Cardiac muscle cell (in vitro differentiated cells and primary cell): Measurements from ENCODE around the gene SPRING1. TPM values are rescaled to one million over a fixed set of nuclear protein-coding genes. Genes with fewer than 3 reads are reported as not detected.
"Not testable (repeated sequence)": the region's sequence is repeated elsewhere in the genome, so short reads cannot be mapped to it uniquely, and the experiment has no call there.

Experiments
- DNase-seq, 2 donors: peaks; one replicate each; pipeline versions ENCODE4 v3.0.0 to v3.0.0-alpha.2; 2010 to 2017; ENCODE audit warnings: low read depth in 1 of 2, low spot score in 1 of 2
- H3K27ac ChIP-seq: fragments of 200-600 bp; sonication (generic); 2 replicates; pipeline ENCODE4 v1.5.1; 2016
- H3K27me3 ChIP-seq: fragments of 200-600 bp; sonication (generic); 2 replicates; pipeline ENCODE4 v1.6.0; 2016; ENCODE audit warnings: control low read depth
- H3K36me3 ChIP-seq: fragments of 200-600 bp; sonication (generic); 2 replicates; pipeline ENCODE4 v1.5.1; 2016; ENCODE audit warnings: control low read depth
- H3K4me1 ChIP-seq: fragments of 200-600 bp; sonication (generic); 2 replicates; pipeline ENCODE4 v1.8.1; 2017; ENCODE audit warnings: low read depth, mild to moderate bottlenecking, mixed run types
- H3K4me3 ChIP-seq: fragments of 200-600 bp; sonication (generic); 2 replicates; pipeline ENCODE4 v1.5.1; 2016; ENCODE audit warnings: mild to moderate bottlenecking
- H3K9me3 ChIP-seq: fragments of 200-600 bp; sonication (generic); 2 replicates; pipeline ENCODE4 v1.5.1; 2017; ENCODE audit warnings: low read depth, mild to moderate bottlenecking, control low read depth
- CTCF ChIP-seq: IDR thresholded peaks from 2 replicates; pipeline ENCODE4 v1.5.1; 2012; ENCODE audit warnings: low read depth, mild to moderate bottlenecking, low read length
- polyA plus RNA-seq: library from polyadenylated mRNA; unstranded; fragments of >200 nt; fragmentation: Nextera tagmentation; extraction: Ambion mirVana; gene quantifications from 2 replicates; pipeline ENCODE4 v1.2.1, GENCODE V29; 2016
- total RNA-seq: library from RNA; depleted of rRNA; stranded (reverse); fragments of >200 nt; gene quantifications from 2 replicates; pipeline ENCODE4 v1.2.3, GENCODE V29; 2016

SPRING1 gene
- total and polyA plus RNA-seq, 2 experiments from 2014 or later, result 14.2 to 23.5 TPM

GRCh38 chr12:116765271-116765670 is 27.4 kb upstream of the SPRING1 start:
- DNase-seq, result no peak
- no peaks in the 10 kb centered on the region for H3K9me3 ChIP-seq
- no peak overlapping the region for H3K4me3 ChIP-seq
- no peak overlapping the region for H3K27ac ChIP-seq
- no peaks in the 10 kb centered on the region for H3K36me3 ChIP-seq
- no peaks in the 10 kb centered on the region for H3K27me3 ChIP-seq
- TF ChIP-seq CTCF, result no peak
- no peaks in the 10 kb centered on the region for H3K4me1 ChIP-seq

- no peak for TF ChIP-seq CTCF
- no peak overlapping the region for H3K4me3 ChIP-seq
- H3K36me3 ChIP-seq, result no peaks in the 10 kb centered on the region
- no peak for DNase-seq
- no peaks in the 10 kb centered on the region for H3K9me3 ChIP-seq
- no peak overlapping the region for H3K27ac ChIP-seq
- H3K4me1 ChIP-seq, result no peaks in the 10 kb centered on the region
- H3K27me3 ChIP-seq, result no peaks in the 10 kb centered on the region
These were observed 23.6 kb upstream of the SPRING1 start for GRCh38 chr12:116761499-116761898.

- Histone ChIP-seq H3K36me3 (no peaks in the 10 kb centered on the region), H3K4me3 (no peak overlapping the region), H3K4me1 (no peaks in the 10 kb centered on the region), H3K27ac (no peak overlapping the region), H3K9me3 (no peaks in the 10 kb centered on the region), H3K27me3 (no peaks in the 10 kb centered on the region)
- no peak for DNase-seq
- no peak for TF ChIP-seq CTCF
These were observed 22.8 kb upstream of the SPRING1 start for GRCh38 chr12:116760622-116761020.

GRCh38 chr12:116759783-116760621 is 22.1 kb upstream of the SPRING1 start:
- no peaks in the 10 kb centered on the region for H3K4me1 ChIP-seq
- H3K4me3 ChIP-seq, result no peak overlapping the region
- peak; percentile 8 to 51 for DNase-seq
- H3K27me3 ChIP-seq, result no peaks in the 10 kb centered on the region
- no peak for TF ChIP-seq CTCF
- no peak overlapping the region for H3K27ac ChIP-seq
- H3K36me3 ChIP-seq, result no peaks in the 10 kb centered on the region
- no peaks in the 10 kb centered on the region for H3K9me3 ChIP-seq

- not testable (repeated sequence) for H3K36me3 ChIP-seq, H3K4me1 ChIP-seq, H3K4me3 ChIP-seq, H3K27ac ChIP-seq, H3K9me3 ChIP-seq, DNase-seq, H3K27me3 ChIP-seq
These were observed 16.9 kb upstream of the SPRING1 start for GRCh38 chr12:116754783-116755182.

GRCh38 chr12:116754097-116754496 is 16.2 kb upstream of the SPRING1 start:
- H3K27ac ChIP-seq, H3K9me3 ChIP-seq, DNase-seq, H3K4me3 ChIP-seq, H3K27me3 ChIP-seq, H3K4me1 ChIP-seq, H3K36me3 ChIP-seq: not testable (repeated sequence)
